ENCODE measurements around the gene GHR.

GRCh38 chr5:42483472-42484154 is 60.4 kb downstream of the GHR start:
- no peak for TF ChIP-seq POLR2AphosphoS5 (IDR thresholded peaks at IDR 0.05)
- TF ChIP-seq, protein P1, sequence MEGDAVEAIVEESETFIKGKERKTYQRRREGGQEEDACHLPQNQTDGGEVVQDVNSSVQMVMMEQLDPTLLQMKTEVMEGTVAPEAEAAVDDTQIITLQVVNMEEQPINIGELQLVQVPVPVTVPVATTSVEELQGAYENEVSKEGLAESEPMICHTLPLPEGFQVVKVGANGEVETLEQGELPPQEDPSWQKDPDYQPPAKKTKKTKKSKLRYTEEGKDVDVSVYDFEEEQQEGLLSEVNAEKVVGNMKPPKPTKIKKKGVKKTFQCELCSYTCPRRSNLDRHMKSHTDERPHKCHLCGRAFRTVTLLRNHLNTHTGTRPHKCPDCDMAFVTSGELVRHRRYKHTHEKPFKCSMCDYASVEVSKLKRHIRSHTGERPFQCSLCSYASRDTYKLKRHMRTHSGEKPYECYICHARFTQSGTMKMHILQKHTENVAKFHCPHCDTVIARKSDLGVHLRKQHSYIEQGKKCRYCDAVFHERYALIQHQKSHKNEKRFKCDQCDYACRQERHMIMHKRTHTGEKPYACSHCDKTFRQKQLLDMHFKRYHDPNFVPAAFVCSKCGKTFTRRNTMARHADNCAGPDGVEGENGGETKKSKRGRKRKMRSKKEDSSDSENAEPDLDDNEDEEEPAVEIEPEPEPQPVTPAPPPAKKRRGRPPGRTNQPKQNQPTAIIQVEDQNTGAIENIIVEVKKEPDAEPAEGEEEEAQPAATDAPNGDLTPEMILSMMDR (IDR thresholded peaks at IDR 0.05), result no peak
- TF ChIP-seq POLR2A (IDR thresholded peaks at IDR 0.05), result no peak
- TF ChIP-seq EP300 (IDR thresholded peaks at IDR 0.05), result no peak

All from suprapubic skin (tissue), 4 donors.